Endothelial cell of umbilical vein (primary cell): ENCODE data around the gene NPSR1.

Source experiments
- CTCF ChIP-seq, 2 donors: IDR thresholded peaks; 1 replicate in 1 of 2; 2 replicates in 1 of 2; pipeline ENCODE4 v1.5.1; 2011; ENCODE audit warnings: low read length in 2 of 2, mild to moderate bottlenecking in 2 of 2, moderate library complexity in 2 of 2, control low read depth in 1 of 2, inconsistent platforms in 1 of 2, low read depth in 1 of 2; ENCODE audit not compliant: insufficient read depth in 1 of 2; ENCODE audit errors: extremely low read depth in 1 of 2
- EZH2 ChIP-seq: IDR thresholded peaks from 2 replicates; pipeline ENCODE4 v1.6.1; 2012; ENCODE audit warnings: borderline replicate concordance, low read depth, mild to moderate bottlenecking, moderate library complexity, low read length, inconsistent platforms; ENCODE audit not compliant: severe bottlenecking
- FOS ChIP-seq: IDR thresholded peaks from 2 replicates; pipeline ENCODE4 v1.6.1; 2011; ENCODE audit warnings: mild to moderate bottlenecking, low read length, moderate library complexity, borderline replicate concordance; ENCODE audit not compliant: insufficient read depth
- GATA2 ChIP-seq: IDR thresholded peaks from 2 replicates; pipeline ENCODE4 v1.7.0; 2011; ENCODE audit warnings: low read depth, mild to moderate bottlenecking, moderate library complexity, mixed read lengths, low read length; ENCODE audit not compliant: insufficient read length, insufficient read depth
- MAX ChIP-seq: IDR thresholded peaks from 2 replicates; pipeline ENCODE4 v1.6.1; 2011; ENCODE audit not compliant: insufficient read depth, insufficient read length
- MYC ChIP-seq: IDR thresholded peaks from one replicate; pipeline ENCODE4 v1.6.1; 2011; ENCODE audit warnings: mild to moderate bottlenecking, low read depth, low read length
- POLR2A ChIP-seq: IDR thresholded peaks from 2 replicates; pipeline ENCODE4 v1.6.1; 2012; ENCODE audit warnings: low read depth, mild to moderate bottlenecking, control low read depth, low read length
- POLR2AphosphoS5 ChIP-seq: IDR thresholded peaks from 2 replicates; pipeline ENCODE4 v1.6.1; 2012; ENCODE audit warnings: low read depth, mild to moderate bottlenecking, control low read depth, low read length, moderate library complexity; ENCODE audit not compliant: insufficient read depth

GRCh38 chr7:34751725-34752643 is 94.0 kb downstream of the NPSR1 start:
- TF ChIP-seq CTCF (IDR thresholded peaks at IDR 0.05; ENCODE audit: extremely low read depth in 1 of 2, insufficient read depth in 1 of 2, low read depth in 1 of 2, low read length in 2 of 2) (no peak), POLR2A (no peak), EZH2 (no peak), POLR2AphosphoS5 (no peak), GATA2 (no peak), FOS (no peak), MYC (no peak), MAX (no peak)
